HCT116 (cell line): ENCODE results near the gene ADAMTS3. TPM values are rescaled to one million over a fixed set of nuclear protein-coding genes. Genes with fewer than 3 reads are reported as not detected.

Experiments used
- ATAC-seq: fragments of 200-7000 bp; cut with Tn5 transposase; 2 replicates; pipeline ENCODE4 v1.9.1; 2020; ENCODE audit warnings: mild to moderate bottlenecking, moderate library complexity
- BruUV-seq: library from RNA; stranded (reverse); fragments of 400-500 nt; replicated peaks from 2 replicates; lab custom pipeline; 2021; lab: Mats Ljungman, UMichigan
- CTCF ChIA-PET: fragments of 300-600 bp; sonication (Branson Sonifier 250); formaldehyde crosslinking; loops from one replicate; lab custom pipeline; 2021; ENCODE audit warnings: antibody characterized with exemption; lab: Charles Lee
- POLR2A ChIA-PET: fragments of 300-600, 350-600 bp; sonication (Branson Sonifier 250); formaldehyde crosslinking; loops from one replicate; lab custom pipeline; 2021; ENCODE audit warnings: antibody characterized with exemption; lab: Charles Lee
- RAD21 ChIA-PET, 2 experiments: fragments of 300-600 bp; sonication (Branson Sonifier 250); formaldehyde crosslinking; loops; one replicate each; lab custom pipeline; 2023; ENCODE audit warnings: low total read pairs in 2 of 2; ENCODE audit not compliant: uncharacterized antibody in 2 of 2, unreplicated experiment in 2 of 2, low non-redundant PET in 1 of 2; lab: Charles Lee
- DNase-seq: peaks from one replicate; pipeline ENCODE4 v3.0.0-alpha.2; 2010; ENCODE audit warnings: low read depth, low spot score
- H2AFZ ChIP-seq: fragments of 200-600 bp; shearing (Covaris generic), sonication (generic); 2 replicates; pipeline ENCODE4 v1.6.1; 2017; ENCODE audit warnings: low read depth, mixed run types, mixed read lengths, antibody characterized with exemption, low read length; ENCODE audit not compliant: poor library complexity, severe bottlenecking
- H3K27ac ChIP-seq: 2 replicates; pipeline ENCODE4 v1.5.1; 2012; ENCODE audit warnings: low read depth, low read length
- H3K27me3 ChIP-seq: fragments of 200-600 bp; sonication (generic); 2 replicates; pipeline ENCODE4 v1.6.1; 2016; ENCODE audit warnings: mixed run types, low read length, mixed read lengths; ENCODE audit not compliant: insufficient read depth
- H3K36me3 ChIP-seq, 2 experiments: fragments of 200-500 bp in 1 of 2; fragments of 200-600 bp in 1 of 2; sonication (Bioruptor generic) in 1 of 2; sonication (generic) in 1 of 2; 2 replicates each; pipeline versions ENCODE4 v1.5.1 to v1.6.1; 2014 to 2016; ENCODE audit warnings: low read length in 2 of 2, inconsistent platforms in 1 of 2, mixed read lengths in 1 of 2, mixed run types in 1 of 2; ENCODE audit not compliant: insufficient read depth in 2 of 2, control insufficient read depth in 1 of 2
- H3K4me1 ChIP-seq, 2 experiments: fragments of 200-600 bp in 1 of 2; sonication (generic) in 1 of 2; 2 replicates each; pipeline versions ENCODE4 v1.5.1 to v1.6.1; 2012 to 2017; ENCODE audit warnings: low read length in 2 of 2, inconsistent platforms in 1 of 2, mild to moderate bottlenecking in 1 of 2, mixed read lengths in 1 of 2, mixed run types in 1 of 2, moderate library complexity in 1 of 2; ENCODE audit not compliant: insufficient read depth in 2 of 2, control insufficient read depth in 1 of 2
- H3K4me2 ChIP-seq: fragments of 200-600 bp; sonication (generic); 2 replicates; pipeline ENCODE4 v1.6.1; 2017; ENCODE audit warnings: mixed run types, low read length, mixed read lengths
- H3K4me3 ChIP-seq, 2 experiments: fragments of 200-600 bp in 1 of 2; sonication (generic) in 1 of 2; replicated peaks in 1 of 2; 2 replicates each; pipeline ENCODE4 v1.5.1; 2011 to 2016; ENCODE audit warnings: low read length in 2 of 2, control low read depth in 1 of 2, low read depth in 1 of 2, mild to moderate bottlenecking in 1 of 2, mixed read lengths in 1 of 2, mixed run types in 1 of 2
- H3K79me2 ChIP-seq: fragments of 200-600 bp; sonication (generic); 2 replicates; pipeline ENCODE4 v1.6.1; 2017; ENCODE audit warnings: mild to moderate bottlenecking, mixed run types, low read length, moderate library complexity, mixed read lengths; ENCODE audit not compliant: insufficient read depth
- H3K9ac ChIP-seq: fragments of 200-600 bp; sonication (generic); 2 replicates; pipeline ENCODE4 v1.6.1; 2016; ENCODE audit warnings: low read length, mixed read lengths
- H3K9me2 ChIP-seq: fragments of 200-600 bp; sonication (generic), shearing (Covaris generic); 2 replicates; pipeline ENCODE4 v1.6.1; 2017; ENCODE audit warnings: mixed run types, mild to moderate bottlenecking, moderate library complexity; ENCODE audit not compliant: insufficient read depth
- H3K9me3 ChIP-seq, 2 experiments: fragments of 200-500 bp in 1 of 2; fragments of 200-600 bp in 1 of 2; sonication (Bioruptor generic) in 1 of 2; sonication (generic) in 1 of 2; 2 replicates each; pipeline ENCODE4 v1.6.1; 2014 to 2017; ENCODE audit warnings: low read length in 2 of 2, mixed read lengths in 2 of 2, inconsistent platforms in 1 of 2, low read depth in 1 of 2, mild to moderate bottlenecking in 1 of 2, mixed run types in 1 of 2, moderate library complexity in 1 of 2; ENCODE audit not compliant: control insufficient read depth in 1 of 2, insufficient read depth in 1 of 2
- H4K20me1 ChIP-seq: fragments of 200-600 bp; sonication (generic), shearing (Covaris generic); 2 replicates; pipeline ENCODE4 v1.6.1; 2017; ENCODE audit warnings: mixed run types, mild to moderate bottlenecking, moderate library complexity; ENCODE audit not compliant: insufficient read depth
- CBX3 ChIP-seq: IDR thresholded peaks from 2 replicates; pipeline ENCODE4 v1.6.1; 2012; ENCODE audit warnings: low read depth
- CEBPB ChIP-seq: IDR thresholded peaks from 2 replicates; pipeline ENCODE4 v1.6.1; 2012; ENCODE audit warnings: low read depth
- JUND ChIP-seq: IDR thresholded peaks from 2 replicates; pipeline ENCODE4 v1.6.1; 2012
- POLR2A ChIP-seq: IDR thresholded peaks from 2 replicates; pipeline ENCODE4 v1.7.0; 2011; ENCODE audit warnings: borderline replicate concordance; ENCODE audit not compliant: insufficient read depth, insufficient read length; ENCODE audit errors: extremely low read depth
- POLR2AphosphoS5 ChIP-seq: IDR thresholded peaks from 2 replicates; pipeline ENCODE4 v1.6.1; 2011; ENCODE audit warnings: mild to moderate bottlenecking, low read depth, low read length, moderate library complexity
- SIN3A ChIP-seq: IDR thresholded peaks from 2 replicates; pipeline ENCODE4 v1.6.1; 2012; ENCODE audit warnings: low read depth
- SRF ChIP-seq: IDR thresholded peaks from 2 replicates; pipeline ENCODE4 v1.6.1; 2012; ENCODE audit warnings: low read depth
- ZFX ChIP-seq: fragments of 450-650 bp; IDR thresholded peaks from 2 replicates; pipeline ENCODE4 v1.6.1; 2017
- ZNF274 ChIP-seq: fragments of 200-500 bp; sonication (Bioruptor generic); IDR thresholded peaks from 2 replicates; pipeline ENCODE4 v1.6.1; 2014; ENCODE audit warnings: mild to moderate bottlenecking, low read depth, low read length, inconsistent platforms
- intact Hi-C: fragments of 100-400 bp; cut with micrococcal nuclease; formaldehyde crosslinking; loops from 2 replicates; pipeline ENCODE4 v1.10.0; 2022
- total RNA-seq: library from RNA; stranded (reverse); gene quantifications from one replicate; pipeline ENCODE4 v1.2.1, GENCODE V29; 2021; ENCODE audit not compliant: unreplicated experiment
- TF ChIP-seq, protein P1 (sequence below): IDR thresholded peaks from 2 replicates; pipeline ENCODE4 v1.6.1; 2011; ENCODE audit warnings: mild to moderate bottlenecking, low read length, moderate library complexity; ENCODE audit not compliant: insufficient replicate concordance; ENCODE audit errors: extremely low read depth
- TF ChIP-seq, protein P2 (sequence below): IDR thresholded peaks from 2 replicates; pipeline ENCODE4 v1.6.1; 2012; ENCODE audit warnings: low read depth
- TF ChIP-seq, protein P3 (sequence below): IDR thresholded peaks from 2 replicates; pipeline ENCODE4 v1.6.1; 2012
- TF ChIP-seq, protein P4 (sequence below), 3 experiments: fragments of 200-600 bp in 1 of 3; sonication (generic) in 1 of 3; IDR thresholded peaks in 2 of 3; conservative IDR thresholded peaks in 1 of 3; 2 replicates each; pipeline ENCODE4 v1.5.1; 2012 to 2017; ENCODE audit warnings: low read depth in 2 of 3, low read length in 2 of 3, antibody characterized with exemption in 1 of 3, borderline replicate concordance in 1 of 3, control low read depth in 1 of 3, mild to moderate bottlenecking in 1 of 3, mixed read lengths in 1 of 3, mixed run types in 1 of 3, moderate library complexity in 1 of 3; ENCODE audit not compliant: insufficient read depth in 1 of 3

ADAMTS3 gene
- total RNA-seq, 1 experiment from 2014 or later = not detected

DNA sequence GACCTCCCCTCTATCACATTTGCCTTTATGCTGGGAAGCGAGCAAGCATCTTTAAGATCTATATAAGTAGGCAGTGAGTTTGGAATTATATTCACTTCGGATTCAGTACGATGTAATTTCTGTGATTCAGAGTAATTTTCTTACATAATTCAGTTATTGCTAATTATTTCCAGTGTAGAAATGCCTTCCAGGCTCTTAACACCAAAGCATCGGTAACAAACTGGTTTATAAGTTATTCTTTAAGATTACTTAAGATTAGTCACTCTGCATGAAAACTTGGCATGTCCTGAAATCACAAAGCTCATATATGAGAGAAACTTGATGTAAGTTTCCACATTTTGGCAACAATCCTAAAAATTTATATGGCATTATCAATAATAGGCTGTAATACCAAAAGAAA is 120.8 kb downstream of the ADAMTS3 start:
- ChIA-PET POLR2A (no interaction called here), RAD21 (no interaction called here), CTCF (no interaction called here)
- DNase-seq (no peak), ATAC-seq (no peak)
- no peaks in the 10 kb centered on the region for H3K27me3 ChIP-seq
- H3K4me3 ChIP-seq = no peak overlapping the region
- TF ChIP-seq, protein P1, sequence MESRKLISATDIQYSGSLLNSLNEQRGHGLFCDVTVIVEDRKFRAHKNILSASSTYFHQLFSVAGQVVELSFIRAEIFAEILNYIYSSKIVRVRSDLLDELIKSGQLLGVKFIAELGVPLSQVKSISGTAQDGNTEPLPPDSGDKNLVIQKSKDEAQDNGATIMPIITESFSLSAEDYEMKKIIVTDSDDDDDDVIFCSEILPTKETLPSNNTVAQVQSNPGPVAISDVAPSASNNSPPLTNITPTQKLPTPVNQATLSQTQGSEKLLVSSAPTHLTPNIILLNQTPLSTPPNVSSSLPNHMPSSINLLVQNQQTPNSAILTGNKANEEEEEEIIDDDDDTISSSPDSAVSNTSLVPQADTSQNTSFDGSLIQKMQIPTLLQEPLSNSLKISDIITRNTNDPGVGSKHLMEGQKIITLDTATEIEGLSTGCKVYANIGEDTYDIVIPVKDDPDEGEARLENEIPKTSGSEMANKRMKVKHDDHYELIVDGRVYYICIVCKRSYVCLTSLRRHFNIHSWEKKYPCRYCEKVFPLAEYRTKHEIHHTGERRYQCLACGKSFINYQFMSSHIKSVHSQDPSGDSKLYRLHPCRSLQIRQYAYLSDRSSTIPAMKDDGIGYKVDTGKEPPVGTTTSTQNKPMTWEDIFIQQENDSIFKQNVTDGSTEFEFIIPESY = no peak
- TF ChIP-seq SIN3A (no peak), ZNF274 (no peak), SRF (no peak), CBX3 (no peak), ZFX (no peak), CEBPB (no peak), POLR2AphosphoS5 (no peak), JUND (no peak), POLR2A (no peak)
- TF ChIP-seq, protein P2, sequence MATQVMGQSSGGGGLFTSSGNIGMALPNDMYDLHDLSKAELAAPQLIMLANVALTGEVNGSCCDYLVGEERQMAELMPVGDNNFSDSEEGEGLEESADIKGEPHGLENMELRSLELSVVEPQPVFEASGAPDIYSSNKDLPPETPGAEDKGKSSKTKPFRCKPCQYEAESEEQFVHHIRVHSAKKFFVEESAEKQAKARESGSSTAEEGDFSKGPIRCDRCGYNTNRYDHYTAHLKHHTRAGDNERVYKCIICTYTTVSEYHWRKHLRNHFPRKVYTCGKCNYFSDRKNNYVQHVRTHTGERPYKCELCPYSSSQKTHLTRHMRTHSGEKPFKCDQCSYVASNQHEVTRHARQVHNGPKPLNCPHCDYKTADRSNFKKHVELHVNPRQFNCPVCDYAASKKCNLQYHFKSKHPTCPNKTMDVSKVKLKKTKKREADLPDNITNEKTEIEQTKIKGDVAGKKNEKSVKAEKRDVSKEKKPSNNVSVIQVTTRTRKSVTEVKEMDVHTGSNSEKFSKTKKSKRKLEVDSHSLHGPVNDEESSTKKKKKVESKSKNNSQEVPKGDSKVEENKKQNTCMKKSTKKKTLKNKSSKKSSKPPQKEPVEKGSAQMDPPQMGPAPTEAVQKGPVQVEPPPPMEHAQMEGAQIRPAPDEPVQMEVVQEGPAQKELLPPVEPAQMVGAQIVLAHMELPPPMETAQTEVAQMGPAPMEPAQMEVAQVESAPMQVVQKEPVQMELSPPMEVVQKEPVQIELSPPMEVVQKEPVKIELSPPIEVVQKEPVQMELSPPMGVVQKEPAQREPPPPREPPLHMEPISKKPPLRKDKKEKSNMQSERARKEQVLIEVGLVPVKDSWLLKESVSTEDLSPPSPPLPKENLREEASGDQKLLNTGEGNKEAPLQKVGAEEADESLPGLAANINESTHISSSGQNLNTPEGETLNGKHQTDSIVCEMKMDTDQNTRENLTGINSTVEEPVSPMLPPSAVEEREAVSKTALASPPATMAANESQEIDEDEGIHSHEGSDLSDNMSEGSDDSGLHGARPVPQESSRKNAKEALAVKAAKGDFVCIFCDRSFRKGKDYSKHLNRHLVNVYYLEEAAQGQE = no peak
- TF ChIP-seq, protein P3, sequence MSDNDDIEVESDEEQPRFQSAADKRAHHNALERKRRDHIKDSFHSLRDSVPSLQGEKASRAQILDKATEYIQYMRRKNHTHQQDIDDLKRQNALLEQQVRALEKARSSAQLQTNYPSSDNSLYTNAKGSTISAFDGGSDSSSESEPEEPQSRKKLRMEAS = no peak
- TF ChIP-seq, protein P4, sequence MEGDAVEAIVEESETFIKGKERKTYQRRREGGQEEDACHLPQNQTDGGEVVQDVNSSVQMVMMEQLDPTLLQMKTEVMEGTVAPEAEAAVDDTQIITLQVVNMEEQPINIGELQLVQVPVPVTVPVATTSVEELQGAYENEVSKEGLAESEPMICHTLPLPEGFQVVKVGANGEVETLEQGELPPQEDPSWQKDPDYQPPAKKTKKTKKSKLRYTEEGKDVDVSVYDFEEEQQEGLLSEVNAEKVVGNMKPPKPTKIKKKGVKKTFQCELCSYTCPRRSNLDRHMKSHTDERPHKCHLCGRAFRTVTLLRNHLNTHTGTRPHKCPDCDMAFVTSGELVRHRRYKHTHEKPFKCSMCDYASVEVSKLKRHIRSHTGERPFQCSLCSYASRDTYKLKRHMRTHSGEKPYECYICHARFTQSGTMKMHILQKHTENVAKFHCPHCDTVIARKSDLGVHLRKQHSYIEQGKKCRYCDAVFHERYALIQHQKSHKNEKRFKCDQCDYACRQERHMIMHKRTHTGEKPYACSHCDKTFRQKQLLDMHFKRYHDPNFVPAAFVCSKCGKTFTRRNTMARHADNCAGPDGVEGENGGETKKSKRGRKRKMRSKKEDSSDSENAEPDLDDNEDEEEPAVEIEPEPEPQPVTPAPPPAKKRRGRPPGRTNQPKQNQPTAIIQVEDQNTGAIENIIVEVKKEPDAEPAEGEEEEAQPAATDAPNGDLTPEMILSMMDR (IDR thresholded peaks at IDR 0.05 in 2 of 3, conservative IDR thresholded peaks at IDR 0.05 in 1 of 3; ENCODE audit: borderline replicate concordance in 1 of 3, insufficient read depth in 1 of 3, low read depth in 2 of 3, low read length in 2 of 3) = no peak
- H2AFZ ChIP-seq = no peak overlapping the region
- H3K79me2 ChIP-seq = no peaks in the 10 kb centered on the region
- H3K36me3 ChIP-seq = no peaks in the 10 kb centered on the region
- H4K20me1 ChIP-seq = no peaks in the 10 kb centered on the region
- no peaks in the 10 kb centered on the region for H3K4me1 ChIP-seq
- H3K9me2 ChIP-seq = no peaks in the 10 kb centered on the region
- no peak overlapping the region for H3K27ac ChIP-seq
- no peak overlapping the region for H3K9ac ChIP-seq
- BruUV-seq = no TSS peak
- no peak overlapping the region for H3K4me2 ChIP-seq
- H3K9me3 ChIP-seq = peaks cover 6 to 7% of the 10 kb centered on the region in 2 experiments; a peak in 2 of 4 replicates
- intact Hi-C loops = no loop called here
